Measurements from ENCODE around the gene TP63.

- no peak for TF ChIP-seq CTCF (IDR thresholded peaks at IDR 0.05)
- no peak for TF ChIP-seq POLR2A (IDR thresholded peaks at IDR 0.05)
Measured at GRCh38 chr3:189927975-189928895, 297.0 kb downstream of the TP63 start.
